NCI-H2227 (cell line): ENCODE measurements around the gene OPRD1.
A peak's percentile ranks its signal among the peaks of the same experiment; 100 is the strongest.

Experiments used
- DNase-seq: peaks from one replicate; lab custom pipeline; 2025; ENCODE audit not compliant: unreplicated experiment; lab: John Stamatoyannopoulos, UW

OPRD1 gene

DNA sequence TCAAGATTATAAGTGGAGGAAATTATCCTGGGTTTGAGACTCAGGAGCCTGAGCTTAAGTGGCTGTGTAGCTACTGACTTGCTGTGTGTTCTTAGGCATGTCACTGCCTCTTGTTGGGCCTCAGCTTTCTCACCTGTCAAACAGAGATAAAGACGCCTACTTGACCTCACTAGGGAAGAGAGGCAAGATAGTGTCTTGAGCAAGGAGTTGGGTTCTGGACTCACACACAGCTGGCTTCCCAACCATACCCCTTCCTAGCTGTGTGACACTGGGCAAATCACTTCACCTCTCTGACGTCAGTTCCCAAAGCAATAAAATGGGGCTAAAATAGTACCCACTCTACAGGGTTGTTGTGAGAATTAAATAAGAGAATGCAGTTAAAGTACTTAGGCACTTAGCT lies 90.8 kb downstream of the OPRD1 start:
- no peak for DNase-seq

- DNase-seq = no peak
These were observed 94.1 kb downstream of the OPRD1 start for GRCh38 chr1:28905921-28906666.

DNA sequence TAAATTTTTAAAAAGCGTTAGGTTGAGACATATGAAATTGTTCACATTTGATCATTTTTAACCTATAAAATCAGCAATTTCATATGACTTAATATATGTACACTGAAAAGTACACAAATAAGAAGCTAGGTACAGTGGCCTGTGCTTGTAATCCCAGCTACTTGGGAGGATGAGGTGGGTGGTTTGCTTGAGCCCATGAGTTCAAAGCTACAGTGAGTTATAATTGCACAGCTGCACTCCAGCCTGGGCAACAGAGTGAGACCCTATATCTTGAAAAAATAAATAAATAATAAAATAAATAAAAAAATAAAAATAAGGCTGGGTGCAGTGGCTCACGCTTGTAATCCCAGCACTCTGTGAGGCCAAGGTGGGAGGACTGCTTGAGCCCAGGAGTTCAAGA lies 97.2 kb downstream of the OPRD1 start:
- DNase-seq = no peak

GRCh38 chr1:28910379-28911115 lies 98.6 kb downstream of the OPRD1 start:
- peak; percentile 91 for DNase-seq

- DNase-seq = no peak
These were observed 101.8 kb downstream of the OPRD1 start for GRCh38 chr1:28913786-28914227.

GRCh38 chr1:28914228-28915030 lies 102.5 kb downstream of the OPRD1 start, which contains the start of gene EPB41:
TSS of gene EPB41 (plus strand) at chr1:28914569. CDS start at chr1:28987438, 72,869 bp downstream.
- DNase-seq = peak; percentile 97

DNA sequence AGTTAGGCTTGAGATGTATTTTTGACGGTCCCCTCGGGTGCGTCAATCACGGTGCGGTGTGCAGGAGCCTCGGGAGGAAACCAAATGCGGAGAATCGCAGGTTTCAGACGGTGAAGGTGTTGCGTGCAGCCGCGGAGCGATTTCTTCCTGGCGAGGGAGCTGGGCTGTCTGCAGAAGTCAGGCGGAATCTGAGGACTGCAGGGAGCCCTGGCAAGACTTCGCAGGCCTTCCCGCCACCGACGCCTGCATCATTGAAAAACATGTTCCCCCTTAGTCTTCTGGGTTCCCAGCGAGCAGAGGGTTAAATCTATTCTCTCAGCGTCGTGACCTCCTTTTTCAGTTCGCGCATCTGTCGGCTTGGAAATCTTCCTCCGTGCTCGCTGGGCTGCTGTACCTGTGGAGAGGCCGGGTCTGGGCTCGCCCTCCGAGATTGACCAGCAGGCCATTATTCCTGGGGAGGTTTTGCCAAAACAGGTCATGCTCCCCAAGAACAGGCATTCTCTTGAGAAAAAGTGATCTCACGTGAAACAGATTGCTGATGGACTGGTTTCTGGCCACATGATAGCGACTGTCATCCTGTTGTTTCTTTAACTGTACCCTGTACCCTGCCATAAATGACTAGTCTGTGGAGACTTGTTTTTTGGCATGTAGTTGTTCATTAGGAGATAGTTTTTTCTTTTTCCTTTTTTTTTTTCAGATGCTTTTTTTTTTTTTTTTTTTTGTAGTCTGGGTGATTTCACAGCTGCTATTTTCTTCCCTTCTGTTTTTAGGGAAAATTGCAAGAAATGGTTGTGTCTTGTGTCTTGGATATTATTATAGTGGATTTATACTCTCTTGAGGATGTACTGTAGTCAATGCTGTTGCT lies 103.3 kb downstream of the OPRD1 start:
- DNase-seq = peak; percentile 75

GRCh38 chr1:28917757-28918118 lies 105.8 kb downstream of the OPRD1 start:
- DNase-seq = no peak
